Thymus (tissue), 11 donors: ENCODE data around the gene ZDHHC3. TPM values are rescaled to one million over a fixed set of nuclear protein-coding genes. Genes with fewer than 3 reads are reported as not detected.

Experiments used
- DNase-seq, 9 donors: peaks; one replicate each; pipeline ENCODE4 v3.0.0-alpha.2; 2013; ENCODE audit warnings: low spot score in 9 of 9, low read depth in 6 of 9, missing footprints in 1 of 9
- H3K27ac ChIP-seq, 2 donors: one replicate each; pipeline ENCODE4 v1.5.1; 2013; ENCODE audit warnings: control low read depth in 1 of 2, low read depth in 1 of 2, low read length in 1 of 2, mild to moderate bottlenecking in 1 of 2, moderate library complexity in 1 of 2
- H3K27me3 ChIP-seq, 2 donors: one replicate each; pipeline ENCODE4 v1.5.1; 2013; ENCODE audit warnings: low read length in 1 of 2; ENCODE audit not compliant: control insufficient read depth in 2 of 2, insufficient read depth in 1 of 2
- H3K36me3 ChIP-seq, 2 donors: one replicate each; pipeline ENCODE4 v1.5.1; 2013; ENCODE audit warnings: low read length in 1 of 2, mild to moderate bottlenecking in 1 of 2, moderate library complexity in 1 of 2; ENCODE audit not compliant: control insufficient read depth in 2 of 2, insufficient read depth in 2 of 2
- H3K4me1 ChIP-seq, 2 donors: one replicate each; pipeline ENCODE4 v1.5.1; 2013; ENCODE audit warnings: low read length in 2 of 2; ENCODE audit not compliant: control insufficient read depth in 2 of 2, insufficient read depth in 2 of 2
- H3K4me3 ChIP-seq, 2 donors: one replicate each; pipeline ENCODE4 v1.5.1; 2013; ENCODE audit warnings: low read length in 2 of 2, control low read depth in 1 of 2, mild to moderate bottlenecking in 1 of 2
- H3K9me3 ChIP-seq, 2 donors: one replicate each; pipeline ENCODE4 v1.5.1; 2013; ENCODE audit warnings: low read length in 1 of 2, mild to moderate bottlenecking in 1 of 2; ENCODE audit not compliant: control insufficient read depth in 2 of 2, insufficient read depth in 1 of 2
- WGBS: extraction: QIAGEN DNeasy Blood & Tissue Kit; methylation state at CpG from one replicate; pipeline ENCODE4 v1.1.7; 2013; 5-methylcytosine and 5-hydroxymethylcytosine counted together
- polyA plus RNA-seq: library from polyadenylated mRNA; stranded (reverse); fragments of 200-250 nt; gene quantifications from one replicate; pipeline ENCODE4 v1.2.3, GENCODE V29; 2013
- total RNA-seq: library from RNA; stranded (reverse); fragments of 120-200 nt; gene quantifications from one replicate; pipeline ENCODE4 v1.2.4, GENCODE V29; 2013
- donor health status: healthy.

Gene ZDHHC3
- total and polyA plus RNA-seq, 2 donors: 24.3 to 33.1 TPM

- H3K27me3 ChIP-seq: no peaks in the 10 kb centered on the region
- no peak overlapping the region for H3K4me3 ChIP-seq
- H3K27ac ChIP-seq: no peak overlapping the region
- H3K9me3 ChIP-seq: no peaks in the 10 kb centered on the region
- peaks cover 27 to 51% of the 10 kb centered on the region in 2 donors for H3K36me3 ChIP-seq
- WGBS: 95% methylated on average over 4 of the region's 4 CpGs
- peaks cover 0 to 3% of the 10 kb centered on the region in 2 donors for H3K4me1 ChIP-seq
- no peak for DNase-seq
Observed at GRCh38 chr3:45012577-45012976, 36.6 kb upstream of the ZDHHC3 start.

GRCh38 chr3:45011756-45012508, 36.0 kb upstream of the ZDHHC3 start:
- Histone ChIP-seq H3K36me3 (peaks cover 29 to 57% of the 10 kb centered on the region in 2 donors), H3K4me1 (peaks cover 0 to 3% of the 10 kb centered on the region in 2 donors), H3K9me3 (no peaks in the 10 kb centered on the region), H3K27ac (peak overlapping the region in 1 of 2 donors; percentile 9), H3K4me3 (no peak overlapping the region), H3K27me3 (no peaks in the 10 kb centered on the region)
- 74% methylated on average over 7 of the region's 7 CpGs for WGBS
- no peak for DNase-seq

DNA sequence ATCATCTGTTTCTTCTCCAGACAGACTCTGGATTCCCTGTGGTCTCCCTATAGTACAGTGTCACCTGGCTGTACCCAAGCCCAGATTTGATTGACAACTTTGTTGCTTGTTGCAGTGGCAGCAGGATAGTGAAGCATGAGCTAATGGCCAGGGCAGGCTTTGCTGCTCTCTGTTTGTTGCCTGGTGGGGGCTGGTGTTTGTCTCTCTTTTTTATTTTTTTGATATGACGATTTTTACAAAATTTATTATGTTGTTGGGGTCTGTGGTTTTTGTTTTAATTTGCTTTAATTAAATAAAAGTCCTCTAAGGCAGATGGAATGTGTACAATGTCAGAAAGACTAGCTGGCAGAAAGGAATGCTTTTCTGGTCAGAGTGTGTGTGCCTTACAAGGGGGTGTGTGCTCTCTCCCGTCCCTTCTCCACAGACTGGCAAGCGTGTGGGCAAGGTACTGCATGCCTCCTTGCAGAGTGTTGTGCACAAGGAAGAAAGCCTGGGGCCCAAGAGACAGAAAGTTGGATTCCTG, 34.9 kb upstream of the ZDHHC3 start:
- Histone ChIP-seq H3K4me3 (no peak overlapping the region), H3K27ac (peak overlapping the region in 1 of 2 donors; percentile 0), H3K4me1 (peaks cover 0 to 5% of the 10 kb centered on the region in 2 donors), H3K27me3 (no peaks in the 10 kb centered on the region), H3K9me3 (no peaks in the 10 kb centered on the region), H3K36me3 (peaks cover 29 to 60% of the 10 kb centered on the region in 2 donors)
- no peak for DNase-seq
- 92% methylated on average over 3 of the region's 3 CpGs for WGBS

- DNase-seq: no peak
- no peaks in the 10 kb centered on the region for H3K27me3 ChIP-seq
- no peak overlapping the region for H3K27ac ChIP-seq
- H3K36me3 ChIP-seq: peaks cover 33 to 65% of the 10 kb centered on the region in 2 donors
- no peak overlapping the region for H3K4me3 ChIP-seq
- no peaks in the 10 kb centered on the region for H3K9me3 ChIP-seq
- peaks cover 5 to 9% of the 10 kb centered on the region in 2 donors for H3K4me1 ChIP-seq
- WGBS: 96% methylated on average over 1 of the region's 1 CpG
Observed at GRCh38 chr3:45009868-45010267, 33.9 kb upstream of the ZDHHC3 start.

DNA sequence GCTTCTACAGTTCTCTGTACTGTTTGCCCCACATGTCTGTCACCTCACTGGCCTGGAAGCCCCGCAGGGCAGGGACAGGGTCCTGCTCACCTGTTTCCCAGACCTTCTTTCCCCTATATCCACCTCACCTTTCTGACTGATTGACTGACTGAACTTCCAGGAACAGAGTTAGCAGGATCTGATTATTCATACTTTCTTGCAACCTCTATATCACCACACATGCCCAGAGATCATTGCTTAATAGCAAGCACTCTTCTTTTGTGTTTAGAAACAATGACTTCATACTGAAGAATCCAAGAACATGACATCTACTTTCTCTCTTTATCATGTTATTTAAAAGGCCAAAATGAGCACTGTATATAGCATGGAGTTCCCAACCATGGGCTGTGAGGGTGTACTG, 32.1 kb upstream of the ZDHHC3 start:
- Histone ChIP-seq H3K9me3 (no peaks in the 10 kb centered on the region), H3K4me3 (no peak overlapping the region), H3K27me3 (no peaks in the 10 kb centered on the region), H3K36me3 (peaks cover 31 to 63% of the 10 kb centered on the region in 2 donors), H3K27ac (no peak overlapping the region), H3K4me1 (peaks cover 5 to 9% of the 10 kb centered on the region in 2 donors)
- WGBS: 98% methylated on average over 1 of the region's 1 CpG
- no peak for DNase-seq

- no peak for DNase-seq
- no peaks in the 10 kb centered on the region for H3K9me3 ChIP-seq
Observed at GRCh38 chr3:45007091-45007490, 31.1 kb upstream of the ZDHHC3 start.

DNA sequence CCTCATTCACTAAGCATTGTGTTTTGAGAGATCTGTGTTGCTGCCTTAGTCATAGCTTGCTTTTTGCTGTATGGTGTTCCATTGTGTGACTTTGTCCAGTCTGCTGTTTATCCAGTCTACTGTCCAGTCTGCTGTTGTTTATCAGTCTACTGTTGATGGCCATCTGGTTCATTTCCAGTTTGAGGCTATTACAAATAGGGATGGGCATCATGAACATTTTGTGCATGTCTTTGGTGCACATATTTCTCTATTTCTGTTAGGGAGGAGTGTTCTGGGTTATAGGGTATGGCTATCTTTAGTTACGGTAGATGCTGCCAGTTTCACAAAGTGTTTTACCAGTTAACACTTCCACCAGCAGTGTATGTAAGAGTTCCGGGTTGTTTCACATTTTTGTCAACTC, 27.9 kb upstream of the ZDHHC3 start:
- no peak for DNase-seq
- no peaks in the 10 kb centered on the region for H3K9me3 ChIP-seq
- no peak overlapping the region for H3K4me3 ChIP-seq
- peaks cover 5% of the 10 kb centered on the region in 2 donors for H3K4me1 ChIP-seq
- H3K27ac ChIP-seq: no peak overlapping the region
- no peaks in the 10 kb centered on the region for H3K27me3 ChIP-seq
- WGBS: 97% methylated on average over 2 of the region's 2 CpGs
- H3K36me3 ChIP-seq: peaks cover 33 to 65% of the 10 kb centered on the region in 2 donors

More at GRCh38 chr3:45007091-45007490, 31.1 kb upstream of the ZDHHC3 start:
- Histone ChIP-seq H3K27ac (no peak overlapping the region), H3K4me3 (no peak overlapping the region), H3K27me3 (no peaks in the 10 kb centered on the region), H3K36me3 (peaks cover 28 to 59% of the 10 kb centered on the region in 2 donors), H3K4me1 (peaks cover 5 to 9% of the 10 kb centered on the region in 2 donors)
- WGBS: 96% methylated on average over 8 of the region's 8 CpGs

DNA sequence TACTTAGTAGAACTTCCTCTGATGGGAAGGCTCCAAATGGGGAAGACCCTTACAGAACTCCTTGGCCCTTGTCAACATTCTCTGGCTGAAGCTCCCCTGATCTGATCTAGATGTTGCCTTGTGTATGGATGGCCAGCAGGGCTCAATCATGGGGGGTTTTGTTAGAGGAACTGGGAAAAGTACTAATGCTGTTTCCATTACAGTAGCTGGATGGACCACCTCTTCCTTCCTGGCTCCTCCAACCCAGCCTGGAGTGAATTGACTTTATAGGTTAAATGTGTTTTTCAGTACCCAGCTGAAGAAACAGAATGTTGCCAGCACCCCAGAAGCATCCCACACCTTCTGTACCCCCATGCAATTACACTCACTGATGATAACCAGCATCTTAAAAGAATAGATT, 27.4 kb upstream of the ZDHHC3 start:
- Histone ChIP-seq H3K4me1 (peaks cover 5% of the 10 kb centered on the region in 2 donors), H3K27me3 (no peaks in the 10 kb centered on the region), H3K9me3 (no peaks in the 10 kb centered on the region), H3K36me3 (peaks cover 37 to 66% of the 10 kb centered on the region in 2 donors), H3K27ac (no peak overlapping the region), H3K4me3 (no peak overlapping the region)
- DNase-seq: no peak

DNA sequence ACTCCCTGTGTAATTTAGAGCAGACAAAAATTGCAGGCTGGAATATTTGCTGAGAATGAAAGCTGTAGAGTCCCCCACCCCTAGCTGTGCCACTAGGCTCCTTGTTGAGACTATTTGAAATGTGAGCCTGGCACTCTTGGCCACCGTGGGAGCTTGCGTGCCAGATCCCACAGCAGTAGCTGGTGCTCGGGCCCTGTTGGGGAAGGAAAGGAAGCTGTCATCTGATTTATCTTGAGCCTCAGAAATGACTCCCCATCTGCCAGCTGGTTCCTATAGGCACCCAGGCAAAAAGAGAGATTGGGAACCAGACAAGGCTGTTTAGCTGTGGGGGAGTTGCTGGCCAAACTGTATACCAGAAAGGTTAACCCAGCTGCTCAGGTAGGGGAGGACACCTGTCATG, 26.7 kb upstream of the ZDHHC3 start:
- no peak overlapping the region for H3K27ac ChIP-seq
- no peak overlapping the region for H3K4me3 ChIP-seq
- H3K36me3 ChIP-seq: peaks cover 38 to 65% of the 10 kb centered on the region in 2 donors
- no peak for DNase-seq
- 81% methylated on average over 3 of the region's 3 CpGs for WGBS
- no peaks in the 10 kb centered on the region for H3K27me3 ChIP-seq
- H3K4me1 ChIP-seq: peaks cover 5 to 7% of the 10 kb centered on the region in 2 donors
- no peaks in the 10 kb centered on the region for H3K9me3 ChIP-seq
